Endothelial cell of umbilical vein (primary cell): ENCODE data around the gene FTO.

Experiments used
- CTCF ChIP-seq, 2 donors: IDR thresholded peaks; 1 replicate in 1 of 2; 2 replicates in 1 of 2; pipeline ENCODE4 v1.5.1; 2011; ENCODE audit warnings: low read length in 2 of 2, mild to moderate bottlenecking in 2 of 2, moderate library complexity in 2 of 2, control low read depth in 1 of 2, inconsistent platforms in 1 of 2, low read depth in 1 of 2; ENCODE audit not compliant: insufficient read depth in 1 of 2; ENCODE audit errors: extremely low read depth in 1 of 2
- EZH2 ChIP-seq: IDR thresholded peaks from 2 replicates; pipeline ENCODE4 v1.6.1; 2012; ENCODE audit warnings: borderline replicate concordance, low read depth, mild to moderate bottlenecking, moderate library complexity, low read length, inconsistent platforms; ENCODE audit not compliant: severe bottlenecking
- JUN ChIP-seq: IDR thresholded peaks from 2 replicates; pipeline ENCODE4 v1.6.1; 2011; ENCODE audit warnings: borderline replicate concordance, low read depth; ENCODE audit not compliant: insufficient read length, insufficient read depth
- MAX ChIP-seq: IDR thresholded peaks from 2 replicates; pipeline ENCODE4 v1.6.1; 2011; ENCODE audit not compliant: insufficient read depth, insufficient read length
- POLR2A ChIP-seq: IDR thresholded peaks from 2 replicates; pipeline ENCODE4 v1.6.1; 2012; ENCODE audit warnings: low read depth, mild to moderate bottlenecking, control low read depth, low read length
- POLR2AphosphoS5 ChIP-seq: IDR thresholded peaks from 2 replicates; pipeline ENCODE4 v1.6.1; 2012; ENCODE audit warnings: low read depth, mild to moderate bottlenecking, control low read depth, low read length, moderate library complexity; ENCODE audit not compliant: insufficient read depth

- TF ChIP-seq CTCF (IDR thresholded peaks at IDR 0.05; ENCODE audit: extremely low read depth in 1 of 2, insufficient read depth in 1 of 2, low read depth in 1 of 2, low read length in 2 of 2) (no peak), EZH2 (no peak), MAX (no peak), POLR2A (no peak), POLR2AphosphoS5 (no peak), JUN (no peak)
These were observed 449.4 kb downstream of the FTO start for GRCh38 chr16:54153240-54153934.
